CD14-positive monocyte (primary cell): ENCODE data around the gene UPB1. TPM values are rescaled to one million over a fixed set of nuclear protein-coding genes. Genes with fewer than 3 reads are reported as not detected.

ENCODE experiments used
- DNase-seq, 3 donors: peaks; one replicate each; pipeline ENCODE4 v3.0.0-alpha.2; 2011 to 2022
- H2AFZ ChIP-seq: 2 replicates; pipeline ENCODE4 v1.6.0; 2012; ENCODE audit warnings: mild to moderate bottlenecking, low read depth, low read length, inconsistent platforms; ENCODE audit not compliant: insufficient read depth, poor library complexity, severe bottlenecking
- H3K27ac ChIP-seq, 2 donors: 1 replicate in 1 of 2; 2 replicates in 1 of 2; pipeline ENCODE4 v1.5.1; 2012 to 2013; ENCODE audit warnings: low read length in 2 of 2, control low read depth in 1 of 2, inconsistent platforms in 1 of 2, low read depth in 1 of 2, mild to moderate bottlenecking in 1 of 2
- H3K27me3 ChIP-seq, 2 donors: one replicate each; pipeline versions ENCODE4 v1.6.0 to v1.6.1; 2011 to 2013; ENCODE audit warnings: low read length in 2 of 2; ENCODE audit not compliant: control insufficient read depth in 2 of 2, insufficient read depth in 2 of 2
- H3K36me3 ChIP-seq, 2 donors: replicated peaks in 1 of 2; 1 replicate in 1 of 2; 2 replicates in 1 of 2; pipeline versions ENCODE4 v1.5.1 to v1.6.1; 2012 to 2013; ENCODE audit warnings: low read length in 2 of 2, control low read depth in 1 of 2, inconsistent platforms in 1 of 2, mild to moderate bottlenecking in 1 of 2; ENCODE audit not compliant: insufficient read depth in 2 of 2, control insufficient read depth in 1 of 2
- H3K4me1 ChIP-seq, 2 donors: 1 replicate in 1 of 2; 2 replicates in 1 of 2; pipeline versions ENCODE4 v1.5.1 to v1.6.1; 2012 to 2013; ENCODE audit warnings: low read length in 2 of 2, control low read depth in 1 of 2, inconsistent platforms in 1 of 2, mild to moderate bottlenecking in 1 of 2, moderate library complexity in 1 of 2; ENCODE audit not compliant: insufficient read depth in 2 of 2, control insufficient read depth in 1 of 2
- H3K4me2 ChIP-seq: replicated peaks from 2 replicates; pipeline ENCODE3; 2012; ENCODE audit warnings: low read length, moderate library complexity, mild to moderate bottlenecking; ENCODE audit not compliant: poor library complexity, severe bottlenecking; ENCODE audit errors: extremely low read depth
- H3K4me3 ChIP-seq, 3 experiments: fragments of 200-600 bp in 1 of 3; sonication (generic) in 1 of 3; replicated peaks in 1 of 3; 1 replicate in 2 of 3; 2 replicates in 1 of 3; pipeline ENCODE4 v1.5.1; 2011 to 2013; ENCODE audit warnings: low read length in 3 of 3, mild to moderate bottlenecking in 3 of 3, control low read depth in 2 of 3, low read depth in 2 of 3, inconsistent platforms in 1 of 3, moderate library complexity in 1 of 3
- H3K79me2 ChIP-seq: 2 replicates; pipeline ENCODE4 v1.6.0; 2012; ENCODE audit warnings: mild to moderate bottlenecking, control low read depth, inconsistent platforms, low read length, moderate library complexity; ENCODE audit not compliant: insufficient read depth
- H3K9ac ChIP-seq: 2 replicates; pipeline ENCODE4 v1.6.0; 2017; ENCODE audit warnings: low read length, mild to moderate bottlenecking; ENCODE audit not compliant: insufficient read depth, poor library complexity, severe bottlenecking
- H3K9me3 ChIP-seq, 2 donors: replicated peaks in 1 of 2; 1 replicate in 1 of 2; 2 replicates in 1 of 2; pipeline versions ENCODE4 v1.5.1 to v1.6.1; 2012 to 2013; ENCODE audit warnings: low read length in 2 of 2, control low read depth in 1 of 2; ENCODE audit not compliant: control insufficient read depth in 1 of 2, insufficient read depth in 1 of 2
- H4K20me1 ChIP-seq: 2 replicates; pipeline ENCODE4 v1.6.0; 2012; ENCODE audit warnings: mild to moderate bottlenecking, low read length, control low read depth, moderate library complexity; ENCODE audit not compliant: insufficient read depth
- H3K27ac Mint-ChIP-seq, 7 donors: one replicate each; pipeline ENCODE4 v1.8.0; 2020; ENCODE audit warnings: mild to moderate bottlenecking in 7 of 7, mixed read lengths in 7 of 7, moderate library complexity in 6 of 7, inconsistent platforms in 2 of 7
- H3K27me3 Mint-ChIP-seq, 3 donors: one replicate each; pipeline ENCODE4 v1.8.0; 2021 to 2022; ENCODE audit warnings: low read depth in 3 of 3, mild to moderate bottlenecking in 3 of 3, mixed read lengths in 3 of 3, moderate library complexity in 3 of 3, inconsistent platforms in 1 of 3
- H3K36me3 Mint-ChIP-seq, 2 donors: one replicate each; pipeline ENCODE4 v1.8.0; 2020; ENCODE audit warnings: mixed read lengths in 2 of 2, inconsistent platforms in 1 of 2, mild to moderate bottlenecking in 1 of 2
- H3K4me1 Mint-ChIP-seq: one replicate; pipeline ENCODE4 v1.8.0; 2020; ENCODE audit warnings: mild to moderate bottlenecking, mixed read lengths
- H3K4me3 Mint-ChIP-seq, 2 donors: one replicate each; pipeline ENCODE4 v1.8.0; 2020; ENCODE audit warnings: mild to moderate bottlenecking in 2 of 2, mixed read lengths in 2 of 2, moderate library complexity in 1 of 2
- H3K9me3 Mint-ChIP-seq, 7 donors: one replicate each; pipeline ENCODE4 v1.8.0; 2020 to 2022; ENCODE audit warnings: mixed read lengths in 7 of 7, mild to moderate bottlenecking in 6 of 7, moderate library complexity in 6 of 7, inconsistent platforms in 2 of 7
- WGBS: methylation state at CpG from one replicate; pipeline ENCODE4 v1.1.5; 2013; ENCODE audit warnings: missing lambda C conversion rate; ENCODE audit not compliant: insufficient coverage; 5-methylcytosine and 5-hydroxymethylcytosine counted together
- intact Hi-C, 2 donors: fragments of 100-400 bp; cut with micrococcal nuclease; formaldehyde crosslinking; loops; one replicate each; pipeline versions ENCODE4 v1.15.0 to v1.15.1; 2023
- polyA plus RNA-seq, 3 donors: library from polyadenylated mRNA; depleted of rRNA in 1 of 3; unstranded in 2 of 3; stranded (reverse) in 1 of 3; fragments of 300-500 nt in 2 of 3; fragments of >200 nt in 1 of 3; fragmentation: Illumina TruSeq in 2 of 3; gene quantifications; 1 replicate in 2 of 3; 2 replicates in 1 of 3; pipeline ENCODE4 v1.2.3, GENCODE V29; 2012 to 2021
- TF ChIP-seq, protein P1 (sequence below): fragments of 200-600 bp; IDR thresholded peaks from one replicate; pipeline ENCODE4 v1.8.0; 2022; ENCODE audit warnings: antibody characterized with exemption, mild to moderate bottlenecking

UPB1 gene
- polyA plus RNA-seq, 3 donors: 0.13 to 0.17 TPM; not detected in 1

DNA sequence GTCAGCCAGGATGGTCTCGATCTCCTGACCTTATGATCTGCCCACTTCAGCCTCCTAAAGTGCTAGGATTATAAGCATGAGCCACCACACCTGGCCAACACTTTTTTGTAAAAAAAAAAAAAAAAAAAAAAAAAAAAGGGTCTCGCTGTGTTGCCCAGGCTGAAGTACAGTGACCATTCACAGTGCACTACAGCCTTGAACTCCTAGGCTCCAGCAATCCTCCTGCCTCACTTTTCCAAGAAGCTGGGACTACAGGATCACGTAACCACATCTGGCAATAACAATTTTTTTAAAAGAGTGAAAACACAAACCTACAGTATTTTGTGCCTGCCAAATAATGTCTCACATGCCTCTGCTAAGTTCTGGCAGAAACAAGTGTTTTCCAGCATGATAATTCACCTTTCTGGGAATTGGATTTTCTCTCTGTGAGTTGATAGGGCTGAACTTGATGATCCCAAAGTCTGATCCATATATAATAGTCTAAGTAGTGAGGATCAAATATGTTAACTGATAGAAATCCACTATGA, 37.2 kb upstream of the UPB1 start:
- DNase-seq: no peak
- Histone ChIP-seq H3K36me3 (no peaks in the 10 kb centered on the region), H3K27me3 (no peaks in the 10 kb centered on the region), H3K4me1 (peaks cover 40 to 45% of the 10 kb centered on the region in 2 donors), H3K9ac (no peak overlapping the region), H3K79me2 (no peaks in the 10 kb centered on the region), H3K27ac (no peak overlapping the region), H2AFZ (no peak overlapping the region), H4K20me1 (no peaks in the 10 kb centered on the region), H3K4me3 (no peak overlapping the region), H3K4me2 (no peak overlapping the region), H3K9me3 (no peaks in the 10 kb centered on the region)
- Mint-ChIP-seq H3K27ac (no peak overlapping the region), H3K9me3 (no peaks in the 10 kb centered on the region), H3K4me1 (peaks cover 50% of the 10 kb centered on the region), H3K27me3 (peaks cover 0 to 2% (median 0%) of the 10 kb centered on the region in 3 donors), H3K36me3 (peaks cover 0 to 2% of the 10 kb centered on the region in 2 donors), H3K4me3 (no peak overlapping the region)
- intact Hi-C loops: no loop called here
- TF ChIP-seq, protein P1, sequence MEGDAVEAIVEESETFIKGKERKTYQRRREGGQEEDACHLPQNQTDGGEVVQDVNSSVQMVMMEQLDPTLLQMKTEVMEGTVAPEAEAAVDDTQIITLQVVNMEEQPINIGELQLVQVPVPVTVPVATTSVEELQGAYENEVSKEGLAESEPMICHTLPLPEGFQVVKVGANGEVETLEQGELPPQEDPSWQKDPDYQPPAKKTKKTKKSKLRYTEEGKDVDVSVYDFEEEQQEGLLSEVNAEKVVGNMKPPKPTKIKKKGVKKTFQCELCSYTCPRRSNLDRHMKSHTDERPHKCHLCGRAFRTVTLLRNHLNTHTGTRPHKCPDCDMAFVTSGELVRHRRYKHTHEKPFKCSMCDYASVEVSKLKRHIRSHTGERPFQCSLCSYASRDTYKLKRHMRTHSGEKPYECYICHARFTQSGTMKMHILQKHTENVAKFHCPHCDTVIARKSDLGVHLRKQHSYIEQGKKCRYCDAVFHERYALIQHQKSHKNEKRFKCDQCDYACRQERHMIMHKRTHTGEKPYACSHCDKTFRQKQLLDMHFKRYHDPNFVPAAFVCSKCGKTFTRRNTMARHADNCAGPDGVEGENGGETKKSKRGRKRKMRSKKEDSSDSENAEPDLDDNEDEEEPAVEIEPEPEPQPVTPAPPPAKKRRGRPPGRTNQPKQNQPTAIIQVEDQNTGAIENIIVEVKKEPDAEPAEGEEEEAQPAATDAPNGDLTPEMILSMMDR: no peak
- WGBS: 100% methylated on average over 1 of the region's 3 CpGs

DNA sequence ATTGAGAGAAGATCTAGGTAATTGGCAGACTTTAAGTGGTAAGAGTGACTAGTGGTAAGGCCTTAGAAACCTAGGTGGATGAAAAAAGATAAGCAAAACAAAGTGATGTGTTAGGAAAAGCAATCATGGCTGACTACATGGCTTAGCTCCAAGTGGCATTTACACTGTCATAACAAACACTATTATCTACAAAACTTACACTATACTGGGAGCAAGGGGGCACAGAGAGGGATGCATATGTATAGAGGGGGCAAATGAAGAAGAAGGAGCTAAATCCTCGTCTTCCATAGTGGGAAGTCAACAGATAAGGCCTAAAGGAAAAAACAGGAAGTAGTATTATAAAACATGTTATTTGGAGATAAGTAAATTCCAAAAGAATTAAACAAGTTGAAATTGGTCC, 35.2 kb upstream of the UPB1 start:
- no peaks in the 10 kb centered on the region for H4K20me1 ChIP-seq
- peak overlapping the region in 1 of 7 donors; percentile 27 for H3K27ac Mint-ChIP-seq
- no peaks in the 10 kb centered on the region for H3K27me3 ChIP-seq
- H3K36me3 ChIP-seq: no peaks in the 10 kb centered on the region
- no peaks in the 10 kb centered on the region for H3K9me3 ChIP-seq
- H3K27ac ChIP-seq: no peak overlapping the region
- no peak for DNase-seq
- H3K4me3 Mint-ChIP-seq: no peak overlapping the region
- no peaks in the 10 kb centered on the region for H3K79me2 ChIP-seq
- H3K36me3 Mint-ChIP-seq: peaks cover 0 to 2% of the 10 kb centered on the region in 2 donors
- no peak overlapping the region for H3K4me3 ChIP-seq
- H3K4me1 Mint-ChIP-seq: peaks cover 63% of the 10 kb centered on the region
- no peak overlapping the region for H3K4me2 ChIP-seq
- peaks cover 55 to 60% of the 10 kb centered on the region in 2 donors for H3K4me1 ChIP-seq
- no CpG with 5 or more reads among the region's 1 CpG for WGBS
- peaks cover 0 to 2% (median 0%) of the 10 kb centered on the region in 3 donors for H3K27me3 Mint-ChIP-seq
- no peaks in the 10 kb centered on the region for H3K9me3 Mint-ChIP-seq
- no peak overlapping the region for H3K9ac ChIP-seq
- TF ChIP-seq, protein P1: no peak
- intact Hi-C loops: no loop called here
- H2AFZ ChIP-seq: no peak overlapping the region
